HPDE6-E6E7 (cell line): Measurements from ENCODE around the gene SLC22A17.

ENCODE experiments used
- DNase-seq: peaks from one replicate; pipeline ENCODE4 v3.0.0; 2011; ENCODE audit warnings: missing footprints; ENCODE audit errors: extremely low spot score

Gene SLC22A17

DNA sequence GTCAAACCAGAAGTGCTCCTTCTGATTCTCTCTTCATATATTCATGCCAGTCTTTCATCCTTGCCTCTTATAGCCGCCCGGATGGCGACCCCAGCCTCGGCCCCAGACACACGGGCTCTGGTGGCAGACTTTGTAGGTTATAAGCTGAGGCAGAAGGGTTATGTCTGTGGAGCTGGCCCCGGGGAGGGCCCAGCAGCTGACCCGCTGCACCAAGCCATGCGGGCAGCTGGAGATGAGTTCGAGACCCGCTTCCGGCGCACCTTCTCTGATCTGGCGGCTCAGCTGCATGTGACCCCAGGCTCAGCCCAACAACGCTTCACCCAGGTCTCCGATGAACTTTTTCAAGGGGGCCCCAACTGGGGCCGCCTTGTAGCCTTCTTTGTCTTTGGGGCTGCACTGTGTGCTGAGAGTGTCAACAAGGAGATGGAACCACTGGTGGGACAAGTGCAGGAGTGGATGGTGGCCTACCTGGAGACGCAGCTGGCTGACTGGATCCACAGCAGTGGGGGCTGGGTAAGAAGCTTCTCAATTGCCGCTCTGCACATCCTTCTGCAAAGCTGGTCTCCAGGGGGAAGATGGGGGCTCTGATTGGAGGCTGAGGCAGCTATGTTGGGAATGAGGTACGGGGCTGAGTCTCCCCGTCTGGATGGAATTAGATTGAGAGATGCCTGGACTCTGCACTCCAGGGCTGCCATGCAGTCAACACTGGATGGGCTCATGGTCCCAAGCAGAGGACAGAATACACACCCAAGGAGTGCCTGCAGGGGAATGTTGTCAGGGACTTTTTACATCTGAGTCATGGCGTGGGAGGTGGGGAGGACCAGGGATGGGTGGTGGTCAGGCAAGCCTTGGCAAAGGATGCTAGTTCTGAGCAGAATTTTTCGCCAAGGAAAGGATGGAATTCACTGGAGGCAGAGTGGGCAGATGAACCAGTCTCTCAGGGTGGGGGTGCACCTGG is 44.7 kb downstream of the SLC22A17 start:
- DNase-seq, result no peak

DNA sequence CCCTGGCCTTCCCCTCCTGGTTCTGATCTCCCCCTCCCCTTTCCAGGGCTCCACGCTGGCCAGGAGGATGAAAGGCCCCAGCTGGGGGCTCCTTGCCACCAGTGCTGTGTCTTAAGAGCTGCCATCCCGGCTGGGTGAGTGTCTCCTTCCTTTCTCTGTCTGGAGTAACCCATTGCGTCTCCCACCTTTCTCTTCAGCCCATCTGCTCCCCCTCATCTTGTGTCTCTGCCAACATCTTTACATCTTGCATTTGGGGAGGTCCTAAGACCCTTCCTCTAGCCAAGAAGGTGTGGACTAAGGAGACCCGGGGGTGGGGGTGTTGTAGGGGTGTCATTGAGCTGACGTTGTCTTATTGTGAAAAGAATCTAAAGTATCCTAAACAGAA is 45.5 kb downstream of the SLC22A17 start:
- DNase-seq, result no peak

DNA sequence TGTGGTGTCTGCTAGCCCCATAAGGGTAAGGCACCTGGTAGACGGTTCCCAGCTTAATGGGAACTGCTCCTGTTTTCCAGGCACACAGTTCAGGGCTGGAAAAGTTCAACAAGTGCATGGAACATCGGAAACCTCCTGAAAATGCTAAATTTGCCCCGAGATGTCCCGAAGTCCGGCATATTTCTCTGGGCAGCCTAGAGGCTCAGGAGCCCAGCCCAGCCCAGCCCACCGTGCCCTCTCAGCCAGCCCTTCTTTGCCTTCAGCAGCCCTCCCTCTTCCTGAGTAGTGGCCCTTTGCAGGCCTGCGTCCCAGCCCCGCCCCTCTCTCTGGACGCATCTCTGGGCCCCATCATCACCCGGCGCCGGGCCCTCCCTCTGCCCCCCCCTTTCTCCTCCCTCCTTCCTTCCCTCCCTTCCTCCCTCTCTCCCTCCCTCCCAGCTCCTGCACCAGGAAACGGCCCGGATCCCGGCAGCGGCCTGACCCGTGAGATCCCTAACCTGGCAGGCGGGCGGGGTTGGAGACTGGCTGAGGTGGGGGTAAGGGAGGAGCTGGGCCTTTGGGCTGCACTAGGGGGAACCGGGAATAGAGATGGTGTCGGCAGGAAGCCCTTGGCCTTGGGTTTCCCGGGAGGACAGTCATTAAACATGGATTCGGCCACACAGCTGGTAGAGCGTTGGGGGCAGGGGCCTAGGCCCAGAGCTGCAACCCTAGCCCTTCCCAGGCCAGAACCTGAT is 46.1 kb downstream of the SLC22A17 start, which contains the start of gene BCL2L2:
Gene BCL2L2, plus strand, starts transcription at position 422 of the 734 bp plus-strand sequence. CDS start 935 bp downstream, outside the sequence.
- DNase-seq, result peak; percentile 60

DNA sequence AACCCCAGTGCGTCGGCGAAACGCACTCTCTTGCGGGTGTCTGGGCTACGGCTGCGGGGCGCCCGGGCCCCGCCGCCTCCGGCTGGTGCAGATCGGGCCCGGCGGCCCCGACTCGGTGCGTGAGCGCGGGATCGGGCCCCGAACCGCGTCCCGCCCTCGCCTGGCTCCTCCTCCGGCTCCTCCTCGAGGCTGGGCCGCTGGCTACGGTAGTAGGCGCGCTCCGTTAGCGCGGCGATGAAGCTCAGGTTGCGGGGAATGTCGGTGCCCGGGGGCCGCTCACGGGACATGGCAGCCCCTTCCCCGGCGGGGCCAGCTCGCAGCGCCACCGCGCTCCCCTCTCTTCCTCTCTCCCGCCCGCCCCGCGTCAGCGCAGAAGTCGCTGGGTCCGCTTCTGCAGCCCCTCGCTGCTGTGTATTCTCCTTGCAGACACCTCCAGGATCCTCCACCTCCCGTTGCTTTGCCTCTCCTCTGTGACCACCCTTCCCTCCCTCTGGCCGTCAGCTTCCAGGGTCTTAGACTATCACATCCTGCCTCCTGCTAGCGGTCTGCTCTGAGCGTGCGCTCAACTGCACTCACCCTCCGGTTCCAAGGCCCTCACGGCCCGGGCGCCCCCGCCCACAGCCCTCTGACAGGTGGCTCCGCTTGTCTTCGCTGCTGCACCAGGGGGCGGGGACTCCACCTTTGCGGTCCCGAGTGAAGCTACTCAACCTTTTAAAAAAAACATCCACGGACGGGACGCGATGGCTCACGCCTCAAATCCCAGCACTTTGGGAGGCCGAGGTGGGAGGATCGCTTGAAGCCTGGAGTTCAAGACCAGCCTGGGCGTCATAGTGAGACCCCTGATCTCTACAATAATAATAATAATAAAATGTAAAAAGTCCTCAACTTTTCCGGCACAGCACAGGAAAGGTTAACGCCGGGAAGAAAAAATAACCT is 50.1 kb downstream of the SLC22A17 start, which contains the start of gene PPP1R3E:
Gene PPP1R3E, minus strand, starts transcription at position 570 of the 936 bp plus-strand sequence. Its CDS starts 283 bp downstream, at position 287.
- DNase-seq, result no peak

- DNase-seq, result no peak
Measured at GRCh38 chr14:23301969-23302289, 50.8 kb downstream of the SLC22A17 start.

- peak; percentile 94 for DNase-seq
Measured at GRCh38 chr14:23301288-23301968, 51.3 kb downstream of the SLC22A17 start.

GRCh38 chr14:23300687-23301223 is 51.9 kb downstream of the SLC22A17 start:
- no peak for DNase-seq

DNA sequence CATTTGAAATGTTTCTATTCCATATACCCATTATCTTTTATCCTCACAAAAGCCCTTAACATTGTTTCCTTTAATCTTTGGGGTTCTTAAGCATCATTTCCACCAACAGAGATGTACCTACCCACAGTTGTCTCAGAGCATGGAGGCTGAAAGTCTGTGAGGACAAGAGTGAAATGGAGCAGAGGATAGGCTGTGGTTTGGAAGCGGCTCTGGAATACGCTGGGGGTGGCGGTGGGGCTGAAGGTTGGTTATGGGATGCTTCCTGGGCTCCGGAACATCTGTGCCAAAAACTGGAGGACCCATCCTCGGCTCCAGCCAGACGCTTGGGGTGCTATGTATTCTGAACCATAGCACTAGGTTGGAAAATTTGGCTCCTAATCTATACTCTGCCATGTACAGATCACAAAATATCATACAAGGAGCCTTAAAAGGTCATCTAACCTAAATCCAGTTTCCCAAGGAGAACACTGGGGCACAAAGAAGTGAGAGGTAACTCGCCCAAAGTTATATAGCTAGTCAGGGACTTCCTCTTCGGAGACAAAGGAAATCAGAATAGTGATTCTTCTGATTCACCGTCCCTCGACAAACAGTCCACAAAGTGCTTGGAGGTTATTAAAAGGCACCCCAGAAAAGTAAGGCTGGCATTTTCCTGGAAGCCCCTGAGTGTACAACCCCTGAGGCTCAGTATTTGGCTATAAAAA is 52.6 kb downstream of the SLC22A17 start:
- no peak for DNase-seq

DNA sequence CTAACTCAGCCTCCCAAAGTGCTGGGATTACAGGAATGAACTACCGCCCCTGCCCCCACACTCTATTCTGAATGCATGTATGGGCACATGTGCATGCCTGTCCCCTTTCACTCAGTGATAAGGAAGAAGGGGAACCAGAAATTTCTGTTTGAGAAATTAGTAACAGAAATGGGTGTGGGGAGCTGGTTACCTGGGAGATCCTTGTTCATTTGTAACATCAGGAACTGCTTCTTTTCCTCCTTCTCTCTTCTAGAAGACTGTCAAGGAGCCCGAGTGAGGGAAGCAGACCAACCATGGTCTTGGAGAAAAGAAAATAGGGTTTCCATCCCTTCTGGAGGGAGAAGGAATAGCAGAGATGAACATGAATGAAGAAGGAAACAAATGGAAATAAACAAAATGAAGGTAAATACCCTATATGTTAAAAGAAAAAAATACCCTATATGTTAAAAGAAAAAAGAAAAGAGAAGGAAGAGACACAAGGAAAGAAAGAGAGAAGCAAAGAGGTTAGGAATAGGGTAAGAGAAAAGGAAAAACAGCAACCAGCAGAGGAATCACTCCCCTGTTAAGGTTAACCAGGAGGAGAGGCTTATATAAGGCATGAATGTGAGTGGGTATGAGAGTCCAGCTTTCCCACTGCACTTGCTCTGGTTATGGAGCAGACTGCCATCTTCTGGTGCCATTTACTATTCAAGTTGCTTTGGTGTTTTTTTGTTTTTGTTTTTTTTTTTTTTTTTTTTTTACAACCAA is 53.3 kb downstream of the SLC22A17 start:
- DNase-seq, result no peak

DNA sequence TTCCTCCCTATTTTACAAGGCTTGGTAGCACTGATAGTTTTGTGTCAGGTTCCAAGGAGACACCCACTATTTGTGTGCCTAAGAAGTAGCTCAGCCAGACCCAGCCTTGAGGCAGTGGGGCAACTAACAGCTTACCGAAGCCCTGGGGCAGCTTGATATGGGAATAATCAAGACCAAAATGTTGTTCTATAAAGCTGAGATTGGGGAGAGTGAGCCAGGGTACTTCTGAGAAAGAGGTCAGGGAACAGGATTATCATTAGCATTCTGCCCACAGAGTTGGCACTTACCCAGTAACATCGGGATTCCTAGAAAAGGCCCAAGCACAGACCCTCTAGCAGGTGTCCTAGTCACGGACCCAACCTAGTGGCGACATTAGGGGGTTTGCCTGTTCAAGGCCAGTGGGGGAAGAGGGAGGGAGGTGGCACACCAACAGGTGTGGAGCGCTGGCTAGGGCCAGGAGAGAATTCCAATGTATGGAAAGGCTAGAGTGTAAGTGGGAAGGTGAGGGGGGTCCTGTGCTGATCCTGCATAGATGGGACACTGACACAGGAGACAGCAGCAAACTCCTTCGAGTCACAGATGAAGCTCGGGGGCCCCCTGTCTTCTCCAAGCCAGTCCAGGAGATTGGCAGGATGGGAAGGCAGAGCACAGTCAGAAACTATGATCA is 54.9 kb downstream of the SLC22A17 start:
- no peak for DNase-seq

GRCh38 chr14:23297096-23297495 is 55.6 kb downstream of the SLC22A17 start:
- no peak for DNase-seq
